GM19438 (cell line): ENCODE measurements around the gene RTEL1.

Experiments used
- ATAC-seq: cut with Tn5 transposase; IDR thresholded peaks from one replicate; pipeline ENCODE4 v1.9.1; 2021; ENCODE audit warnings: low read depth; ENCODE audit not compliant: unreplicated experiment

Gene RTEL1

GRCh38 chr20:63697868-63698545 lies 39.9 kb downstream of the RTEL1 start:
- ATAC-seq: no peak

GRCh38 chr20:63698739-63699465 lies 40.8 kb downstream of the RTEL1 start:
- no peak for ATAC-seq

- no peak for ATAC-seq
These were observed 41.5 kb downstream of the RTEL1 start for GRCh38 chr20:63699466-63700198.

GRCh38 chr20:63700199-63701050 lies 42.3 kb downstream of the RTEL1 start:
- no peak for ATAC-seq

- no peak for ATAC-seq
These were observed 42.9 kb downstream of the RTEL1 start for GRCh38 chr20:63701051-63701328.

- no peak for ATAC-seq
These were observed 43.4 kb downstream of the RTEL1 start for GRCh38 chr20:63701329-63702035.

GRCh38 chr20:63702036-63702665 lies 44.0 kb downstream of the RTEL1 start:
- ATAC-seq: no peak

GRCh38 chr20:63702751-63703470 lies 44.8 kb downstream of the RTEL1 start:
- ATAC-seq: no peak

- no peak for ATAC-seq
These were observed 45.4 kb downstream of the RTEL1 start for GRCh38 chr20:63703471-63703975.

GRCh38 chr20:63703976-63704748 lies 46.0 kb downstream of the RTEL1 start:
- no peak for ATAC-seq

- ATAC-seq: no peak
These were observed 46.6 kb downstream of the RTEL1 start for GRCh38 chr20:63704749-63705117.

- no peak for ATAC-seq
These were observed 47.3 kb downstream of the RTEL1 start for GRCh38 chr20:63705232-63706026.

GRCh38 chr20:63706027-63706695 lies 48.0 kb downstream of the RTEL1 start:
- ATAC-seq: no peak

GRCh38 chr20:63706852-63707557 lies 48.9 kb downstream of the RTEL1 start:
- ATAC-seq: peak; percentile 22

- peak; percentile 57 for ATAC-seq
These were observed 49.6 kb downstream of the RTEL1 start, which contains the start of the genes ARFRP1 and ZGPAT for GRCh38 chr20:63707558-63708300. ARFRP1 (minus strand) TSS chr20:63707976; CDS start chr20:63707091, 885 bp downstream. ZGPAT (plus strand) TSS chr20:63708039; CDS start chr20:63708581, 542 bp downstream.
